Neural crest cell (in vitro differentiated cells): Measurements from ENCODE around the gene BMX. TPM values are rescaled to one million over a fixed set of nuclear protein-coding genes. Genes with fewer than 3 reads are reported as not detected.

Experiments used
- DNase-seq: peaks from one replicate; pipeline ENCODE4 v3.0.0; 2021; ENCODE audit warnings: low read depth, mixed read lengths, low spot score
- H3K27ac Mint-ChIP-seq: one replicate; pipeline ENCODE4 v1.8.0; 2021; ENCODE audit warnings: mild to moderate bottlenecking, mixed read lengths; ENCODE audit not compliant: unreplicated experiment
- H3K27me3 Mint-ChIP-seq: 2 replicates; pipeline ENCODE4 v1.8.0; 2021; ENCODE audit warnings: low read depth, mild to moderate bottlenecking, mixed read lengths
- H3K36me3 Mint-ChIP-seq: 2 replicates; pipeline ENCODE4 v1.8.0; 2021; ENCODE audit warnings: low read depth, mild to moderate bottlenecking, mixed read lengths
- H3K4me1 Mint-ChIP-seq: 2 replicates; pipeline ENCODE4 v1.8.0; 2021; ENCODE audit warnings: mixed read lengths
- H3K4me3 Mint-ChIP-seq: one replicate; pipeline ENCODE4 v1.8.0; 2021; ENCODE audit warnings: mild to moderate bottlenecking, mixed read lengths
- H3K9me3 Mint-ChIP-seq: 2 replicates; pipeline ENCODE4 v1.8.0; 2021; ENCODE audit warnings: mixed read lengths
- total RNA-seq: library from RNA; stranded (reverse); gene quantifications from 2 replicates; pipeline ENCODE4 v1.2.1, GENCODE V29; 2021
- TF ChIP-seq, protein P1 (sequence below): fragments of 200-600 bp; sonication (generic); conservative IDR thresholded peaks from 2 replicates; pipeline ENCODE4 v1.5.0; 2021; ENCODE audit warnings: antibody characterized with exemption, mild to moderate bottlenecking

The BMX gene
- total RNA-seq, 1 donor from 2014 or later, result not detected

GRCh38 chrX:15579778-15580747 is 79.5 kb downstream of the BMX start:
- H3K27me3 Mint-ChIP-seq, result no peaks in the 10 kb centered on the region
- DNase-seq, result no peak
- TF ChIP-seq, protein P1, sequence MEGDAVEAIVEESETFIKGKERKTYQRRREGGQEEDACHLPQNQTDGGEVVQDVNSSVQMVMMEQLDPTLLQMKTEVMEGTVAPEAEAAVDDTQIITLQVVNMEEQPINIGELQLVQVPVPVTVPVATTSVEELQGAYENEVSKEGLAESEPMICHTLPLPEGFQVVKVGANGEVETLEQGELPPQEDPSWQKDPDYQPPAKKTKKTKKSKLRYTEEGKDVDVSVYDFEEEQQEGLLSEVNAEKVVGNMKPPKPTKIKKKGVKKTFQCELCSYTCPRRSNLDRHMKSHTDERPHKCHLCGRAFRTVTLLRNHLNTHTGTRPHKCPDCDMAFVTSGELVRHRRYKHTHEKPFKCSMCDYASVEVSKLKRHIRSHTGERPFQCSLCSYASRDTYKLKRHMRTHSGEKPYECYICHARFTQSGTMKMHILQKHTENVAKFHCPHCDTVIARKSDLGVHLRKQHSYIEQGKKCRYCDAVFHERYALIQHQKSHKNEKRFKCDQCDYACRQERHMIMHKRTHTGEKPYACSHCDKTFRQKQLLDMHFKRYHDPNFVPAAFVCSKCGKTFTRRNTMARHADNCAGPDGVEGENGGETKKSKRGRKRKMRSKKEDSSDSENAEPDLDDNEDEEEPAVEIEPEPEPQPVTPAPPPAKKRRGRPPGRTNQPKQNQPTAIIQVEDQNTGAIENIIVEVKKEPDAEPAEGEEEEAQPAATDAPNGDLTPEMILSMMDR, result no peak
- H3K27ac Mint-ChIP-seq, result no peak overlapping the region
- no peaks in the 10 kb centered on the region for H3K4me1 Mint-ChIP-seq
- no peak overlapping the region for H3K4me3 Mint-ChIP-seq
- H3K9me3 Mint-ChIP-seq, result peaks cover 4% of the 10 kb centered on the region
- no peaks in the 10 kb centered on the region for H3K36me3 Mint-ChIP-seq

- Mint-ChIP-seq H3K27ac (no peak overlapping the region), H3K4me1 (no peaks in the 10 kb centered on the region), H3K9me3 (no peaks in the 10 kb centered on the region), H3K4me3 (no peak overlapping the region), H3K36me3 (no peaks in the 10 kb centered on the region), H3K27me3 (peaks cover 10% of the 10 kb centered on the region)
- DNase-seq, result no peak
- TF ChIP-seq, protein P1, result no peak
These were observed 93.8 kb downstream of the BMX start for GRCh38 chrX:15594371-15594770.

DNA sequence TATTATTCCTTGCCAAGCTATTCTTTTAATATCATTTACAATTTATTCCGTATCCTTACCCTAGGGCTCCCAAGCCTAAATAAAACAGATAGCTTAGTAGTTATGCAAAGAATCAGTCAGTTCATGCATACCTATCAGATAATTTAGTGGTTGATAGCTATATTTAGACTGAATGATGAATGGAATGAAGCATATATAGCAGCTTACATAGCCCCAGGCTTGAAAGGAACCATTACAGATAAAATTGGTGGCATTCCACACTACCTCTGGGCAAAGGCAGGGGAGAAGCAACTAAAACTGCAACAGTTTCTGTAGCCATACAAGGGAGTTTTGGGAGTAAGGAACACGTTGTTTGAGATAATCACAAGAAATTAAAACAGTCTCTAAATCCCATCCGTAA is 97.4 kb downstream of the BMX start:
- Mint-ChIP-seq H3K4me1 (no peaks in the 10 kb centered on the region), H3K4me3 (no peak overlapping the region), H3K27ac (no peak overlapping the region), H3K27me3 (peaks cover 2% of the 10 kb centered on the region), H3K9me3 (no peaks in the 10 kb centered on the region), H3K36me3 (no peaks in the 10 kb centered on the region)
- no peak for DNase-seq
- TF ChIP-seq, protein P1, result no peak

DNA sequence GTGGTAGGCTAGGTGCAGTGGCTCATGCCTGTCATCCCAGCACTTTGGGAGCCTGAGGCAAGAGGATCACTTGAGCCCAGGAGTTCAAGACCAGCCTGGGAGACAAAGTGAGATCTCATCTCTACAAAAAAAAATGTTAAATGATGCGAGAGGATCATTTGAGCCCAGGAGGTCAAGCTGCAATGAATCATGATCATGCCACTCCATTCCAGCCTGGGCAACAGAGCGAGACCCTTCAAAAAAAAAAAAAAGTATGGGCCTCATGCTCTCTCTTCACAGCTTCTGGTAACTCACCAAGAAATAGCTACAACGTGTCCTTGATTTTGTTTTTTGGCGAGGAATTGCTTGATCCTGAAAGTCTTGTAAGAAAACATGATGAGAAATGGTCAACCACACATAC is 98.9 kb downstream of the BMX start:
- DNase-seq, result no peak
- H3K36me3 Mint-ChIP-seq, result no peaks in the 10 kb centered on the region
- no peak overlapping the region for H3K4me3 Mint-ChIP-seq
- no peaks in the 10 kb centered on the region for H3K9me3 Mint-ChIP-seq
- TF ChIP-seq, protein P1, result no peak
- no peaks in the 10 kb centered on the region for H3K4me1 Mint-ChIP-seq
- H3K27ac Mint-ChIP-seq, result no peak overlapping the region
- no peaks in the 10 kb centered on the region for H3K27me3 Mint-ChIP-seq

DNA sequence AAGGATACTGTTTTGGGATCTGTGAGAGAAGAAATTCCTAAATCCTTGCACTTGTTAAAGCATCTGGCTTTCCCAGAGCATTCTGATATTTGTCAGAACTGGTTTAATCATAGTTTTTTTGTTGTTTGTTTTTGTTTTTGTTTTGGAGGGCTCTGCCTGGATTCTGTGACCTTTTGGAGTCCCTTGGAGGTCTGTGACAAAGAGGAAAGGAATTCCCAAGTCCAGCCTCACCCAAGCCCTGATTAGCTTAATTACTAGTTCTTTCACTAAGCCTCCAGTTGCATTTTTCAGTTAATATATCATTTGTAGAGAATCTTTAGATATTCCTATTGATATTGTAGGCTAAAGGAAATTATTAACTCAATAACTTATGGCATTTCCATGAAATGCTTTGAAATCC is 99.4 kb downstream of the BMX start:
- Mint-ChIP-seq H3K4me1 (no peaks in the 10 kb centered on the region), H3K36me3 (no peaks in the 10 kb centered on the region), H3K27ac (no peak overlapping the region), H3K4me3 (no peak overlapping the region), H3K9me3 (no peaks in the 10 kb centered on the region), H3K27me3 (no peaks in the 10 kb centered on the region)
- TF ChIP-seq, protein P1, result no peak
- DNase-seq, result no peak
